IMR-90 (cell line): Measurements from ENCODE around the gene AHSA1. TPM values are rescaled to one million over a fixed set of nuclear protein-coding genes. Genes with fewer than 3 reads are reported as not detected.

Experiments used
- ATAC-seq: fragments of 200-7000 bp; cut with Tn5 transposase; 2 replicates; pipeline ENCODE4 v1.9.1; 2020; ENCODE audit warnings: low read depth, mild to moderate bottlenecking, moderate library complexity
- BruUV-seq: library from RNA; stranded (reverse); fragments of 400-500 nt; replicated peaks from 2 replicates; lab custom pipeline; 2021; lab: Mats Ljungman, UMichigan
- CTCF ChIA-PET: fragments of 300-600 bp; formaldehyde crosslinking; extraction: SDS; loops from one replicate; lab custom pipeline; 2021; ENCODE audit warnings: antibody characterized with exemption; lab: Yijun Ruan, JAX
- POLR2A ChIA-PET: fragments of 300-600 bp; sonication (Branson Sonifier 250); formaldehyde crosslinking; loops from one replicate; lab custom pipeline; 2022; ENCODE audit warnings: antibody characterized with exemption; ENCODE audit not compliant: unreplicated experiment; lab: Charles Lee
- DNase-seq: peaks from one replicate; pipeline ENCODE4 v3.0.0; 2013
- H2AFZ ChIP-seq: replicated peaks from 2 replicates; pipeline ENCODE3; 2013; ENCODE audit warnings: low read length, mild to moderate bottlenecking; ENCODE audit not compliant: poor library complexity
- H2AK5ac ChIP-seq: 2 replicates; pipeline ENCODE4 v1.6.1; 2013; ENCODE audit warnings: low read depth, low read length, inconsistent platforms
- H2AK9ac ChIP-seq: replicated peaks from 2 replicates; pipeline ENCODE3; 2013; ENCODE audit warnings: mild to moderate bottlenecking, low read depth, low read length, moderate library complexity; ENCODE audit not compliant: poor library complexity
- H2BK120ac ChIP-seq: 2 replicates; pipeline ENCODE4 v1.6.1; 2013; ENCODE audit warnings: low read depth, low read length, inconsistent platforms
- H2BK15ac ChIP-seq: 3 replicates; pipeline ENCODE4 v1.6.1; 2013; ENCODE audit warnings: low read depth, low read length, inconsistent platforms
- H2BK20ac ChIP-seq: 2 replicates; pipeline ENCODE4 v1.6.1; 2013; ENCODE audit warnings: low read depth, mild to moderate bottlenecking, inconsistent platforms, low read length, moderate library complexity
- H2BK5ac ChIP-seq: 2 replicates; pipeline ENCODE4 v1.6.1; 2013; ENCODE audit warnings: mild to moderate bottlenecking, low read depth, low read length, inconsistent platforms; ENCODE audit not compliant: poor library complexity, severe bottlenecking
- H3K14ac ChIP-seq: replicated peaks from 2 replicates; pipeline ENCODE4 v1.6.1; 2013; ENCODE audit warnings: low read depth, low read length, inconsistent platforms
- H3K18ac ChIP-seq: 2 replicates; pipeline ENCODE4 v1.6.1; 2013; ENCODE audit warnings: low read depth, low read length, control low read depth
- H3K23ac ChIP-seq: 2 replicates; pipeline ENCODE4 v1.6.1; 2013; ENCODE audit warnings: low read depth, low read length, inconsistent platforms
- H3K27ac ChIP-seq: 2 replicates; pipeline ENCODE4 v1.5.1; 2013; ENCODE audit warnings: mild to moderate bottlenecking, control low read depth, low read length; ENCODE audit not compliant: insufficient read depth
- H3K27me3 ChIP-seq: 2 replicates; pipeline ENCODE4 v1.6.1; 2013; ENCODE audit warnings: low read length; ENCODE audit not compliant: control insufficient read depth, insufficient read depth
- H3K36me3 ChIP-seq: 2 replicates; pipeline ENCODE4 v1.6.1; 2013; ENCODE audit warnings: low read length, mixed read lengths; ENCODE audit not compliant: control insufficient read depth, insufficient read depth
- H3K4ac ChIP-seq: 2 replicates; pipeline ENCODE4 v1.6.1; 2013; ENCODE audit warnings: low read depth, low read length, inconsistent platforms
- H3K4me1 ChIP-seq: 2 replicates; pipeline ENCODE4 v1.6.1; 2013; ENCODE audit warnings: low read length, mixed read lengths; ENCODE audit not compliant: control insufficient read depth, insufficient read depth
- H3K4me2 ChIP-seq: 2 replicates; pipeline ENCODE4 v1.6.1; 2013; ENCODE audit warnings: low read depth, mild to moderate bottlenecking, control low read depth, low read length, moderate library complexity
- H3K4me3 ChIP-seq: 2 replicates; pipeline ENCODE4 v1.5.1; 2013; ENCODE audit warnings: low read depth, mild to moderate bottlenecking, control low read depth, low read length, moderate library complexity; ENCODE audit not compliant: insufficient read depth
- H3K56ac ChIP-seq: 2 replicates; pipeline ENCODE4 v1.6.1; 2013; ENCODE audit warnings: low read length, inconsistent platforms; ENCODE audit not compliant: insufficient read depth; ENCODE audit errors: extremely low read depth
- H3K79me1 ChIP-seq, 2 experiments: 2 replicates each; pipeline ENCODE4 v1.6.1; 2013; ENCODE audit warnings: low read length in 2 of 2, inconsistent platforms in 1 of 2, low read depth in 1 of 2
- H3K9ac ChIP-seq: 2 replicates; pipeline ENCODE4 v1.6.1; 2013; ENCODE audit warnings: low read depth, low read length, control low read depth
- H3K9me1 ChIP-seq: 2 replicates; pipeline ENCODE4 v1.6.1; 2013; ENCODE audit warnings: low read length, inconsistent platforms; ENCODE audit not compliant: insufficient read depth
- H3K9me3 ChIP-seq: 2 replicates; pipeline ENCODE4 v1.6.1; 2013; ENCODE audit warnings: low read length; ENCODE audit not compliant: control insufficient read depth, insufficient read depth
- H4K20me1 ChIP-seq: 2 replicates; pipeline ENCODE4 v1.6.1; 2013; ENCODE audit warnings: low read length, inconsistent platforms; ENCODE audit not compliant: insufficient read depth
- H4K5ac ChIP-seq: 2 replicates; pipeline ENCODE4 v1.6.1; 2013; ENCODE audit warnings: mild to moderate bottlenecking, low read depth, low read length, control low read depth
- H4K8ac ChIP-seq, 2 experiments: 2 replicates each; pipeline ENCODE4 v1.6.1; 2013; ENCODE audit warnings: low read depth in 2 of 2, low read length in 2 of 2, control low read depth in 1 of 2, inconsistent platforms in 1 of 2
- H4K91ac ChIP-seq: 2 replicates; pipeline ENCODE4 v1.6.1; 2013; ENCODE audit warnings: low read depth, low read length, inconsistent platforms; ENCODE audit not compliant: insufficient read depth
- BHLHE40 ChIP-seq: fragments of 150-350 bp; IDR thresholded peaks from 2 replicates; pipeline ENCODE4 v1.6.1; 2016; ENCODE audit warnings: mild to moderate bottlenecking, low read depth, low read length
- CEBPB ChIP-seq: IDR thresholded peaks from 2 replicates; pipeline ENCODE4 v1.6.1; 2012; ENCODE audit warnings: low read depth, low read length, improper control_type of control experiment
- CHD1 ChIP-seq: IDR thresholded peaks from 2 replicates; pipeline ENCODE4 v1.6.1; 2012; ENCODE audit warnings: low read depth, low read length, improper control_type of control experiment
- ELK1 ChIP-seq: fragments of 150-350 bp; IDR thresholded peaks from 2 replicates; pipeline ENCODE4 v1.6.1; 2016; ENCODE audit warnings: low read depth, mild to moderate bottlenecking, low read length, moderate library complexity, borderline replicate concordance
- FOS ChIP-seq: fragments of 150-350 bp; IDR thresholded peaks from 2 replicates; pipeline ENCODE4 v1.6.1; 2016; ENCODE audit warnings: low read depth, low read length
- MAFK ChIP-seq: IDR thresholded peaks from 2 replicates; pipeline ENCODE4 v1.6.1; 2012; ENCODE audit warnings: low read depth, low read length, improper control_type of control experiment
- MAZ ChIP-seq: IDR thresholded peaks from 2 replicates; pipeline ENCODE4 v1.6.1; 2012; ENCODE audit warnings: low read depth, mild to moderate bottlenecking, low read length, improper control_type of control experiment, moderate library complexity, borderline replicate concordance
- MXI1 ChIP-seq: IDR thresholded peaks from 2 replicates; pipeline ENCODE4 v1.6.1; 2012; ENCODE audit warnings: low read depth, mild to moderate bottlenecking, low read length, moderate library complexity, borderline replicate concordance
- NFE2L2 ChIP-seq: fragments of 150-350 bp; IDR thresholded peaks from 2 replicates; pipeline ENCODE4 v1.6.1; 2016; ENCODE audit warnings: low read depth, mild to moderate bottlenecking, low read length
- POLR2A ChIP-seq: IDR thresholded peaks from 2 replicates; pipeline ENCODE4 v1.6.1; 2012; ENCODE audit warnings: mild to moderate bottlenecking, low read depth, low read length
- RAD21 ChIP-seq: IDR thresholded peaks from 2 replicates; pipeline ENCODE4 v1.6.1; 2012; ENCODE audit warnings: low read length, improper control_type of control experiment
- RCOR1 ChIP-seq: IDR thresholded peaks from 2 replicates; pipeline ENCODE4 v1.6.1; 2012; ENCODE audit warnings: mild to moderate bottlenecking, low read length, improper control_type of control experiment; ENCODE audit not compliant: insufficient replicate concordance
- RFX5 ChIP-seq: IDR thresholded peaks from 2 replicates; pipeline ENCODE4 v1.8.0; 2012; ENCODE audit warnings: low read depth, mild to moderate bottlenecking, low read length, moderate library complexity
- SMC3 ChIP-seq: fragments of 150-350 bp; IDR thresholded peaks from 2 replicates; pipeline ENCODE4 v1.6.1; 2016; ENCODE audit warnings: low read depth, mild to moderate bottlenecking, antibody characterized with exemption, low read length, moderate library complexity
- USF2 ChIP-seq: fragments of 150-350 bp; IDR thresholded peaks from 2 replicates; pipeline ENCODE4 v1.6.1; 2017; ENCODE audit warnings: mild to moderate bottlenecking, antibody characterized with exemption, low read length, low read depth
- WGBS, 2 experiments: methylation state at CpG; one replicate each; pipeline versions ENCODE4 v1.1.5 to v1.1.7; 2013; ENCODE audit warnings: missing lambda C conversion rate in 2 of 2; ENCODE audit not compliant: insufficient read length in 1 of 2; ENCODE audit errors: extremely low coverage in 2 of 2; 5-methylcytosine and 5-hydroxymethylcytosine counted together
- dilution Hi-C: fragments of 300-500 bp; cut with HindIII; formaldehyde crosslinking; loops from one replicate; pipeline ENCODE4 v1.14.3; 2018; ENCODE audit warnings: low sequenced_read_pairs; ENCODE audit not compliant: unreplicated experiment
- in situ Hi-C: fragments of 300-500 bp; cut with MboI; formaldehyde crosslinking; loops from 3 replicates; pipeline ENCODE4 v1.14.3; 2019; ENCODE audit warnings: low sequenced_read_pairs, inconsistent platforms, mixed read lengths
- intact Hi-C: fragments of 100-400 bp; cut with micrococcal nuclease; formaldehyde crosslinking; loops from 2 replicates; pipeline ENCODE4 v1.10.0; 2022
- polyA plus RNA-seq, 3 experiments: library from polyadenylated mRNA; depleted of rRNA; stranded (reverse); fragments of >200 nt; gene quantifications; 2 replicates each; pipeline ENCODE4 v1.2.3, GENCODE V29; 2012; ENCODE audit warnings: low replicate concordance in 1 of 3
- total RNA-seq: library from RNA; depleted of rRNA; stranded (reverse); fragments of >200 nt; gene quantifications from 2 replicates; pipeline ENCODE4 v1.2.3, GENCODE V29; 2012
- TF ChIP-seq, protein P1 (sequence below): conservative IDR thresholded peaks from 2 replicates; pipeline ENCODE4 v1.5.1; 2012; ENCODE audit warnings: mild to moderate bottlenecking, low read depth, low read length, improper control_type of control experiment

Gene AHSA1
- total and polyA plus RNA-seq, 2 of the 4 experiments (the other 2 are of a cell fraction): 166 to 252 TPM

GRCh38 chr14:77478796-77479195 lies 20.9 kb downstream of the AHSA1 start:
- no peak for ATAC-seq
- ChIA-PET CTCF (no interaction called here), POLR2A (interaction anchor here (0.6 kb wide), 1 partner anchor 79 kb away, joined by 3 read pairs; no protein-coding TSS in a partner anchor)
- no CpG with 5 or more reads among the region's 1 CpG for WGBS, 2 experiments
- H3K9me3 ChIP-seq: no peaks in the 10 kb centered on the region
- intact Hi-C loops: no loop called here
- no peak overlapping the region for H4K8ac ChIP-seq
- H4K20me1 ChIP-seq: no peaks in the 10 kb centered on the region; the same call in 1 of the 2 replicates
- H2AFZ ChIP-seq: peak overlapping the region; percentile 32
- no peaks in the 10 kb centered on the region for H3K79me1 ChIP-seq
- H3K14ac ChIP-seq: no peak overlapping the region
- no peak overlapping the region for H2BK5ac ChIP-seq
- H3K4me1 ChIP-seq: no peaks in the 10 kb centered on the region
- no peak overlapping the region for H4K91ac ChIP-seq
- no TSS peak for BruUV-seq
- H2BK20ac ChIP-seq: no peak overlapping the region
- H3K56ac ChIP-seq: no peak overlapping the region
- DNase-seq: no peak
- dilution Hi-C loops: no loop called here
- TF ChIP-seq CHD1 (no peak), RFX5 (no peak), USF2 (no peak), RCOR1 (no peak), BHLHE40 (no peak), MAZ (no peak), NFE2L2 (no peak), MAFK (no peak), RAD21 (no peak), MXI1 (no peak), FOS (no peak), CEBPB (no peak), SMC3 (no peak), POLR2A (no peak), ELK1 (no peak)
- TF ChIP-seq, protein P1, sequence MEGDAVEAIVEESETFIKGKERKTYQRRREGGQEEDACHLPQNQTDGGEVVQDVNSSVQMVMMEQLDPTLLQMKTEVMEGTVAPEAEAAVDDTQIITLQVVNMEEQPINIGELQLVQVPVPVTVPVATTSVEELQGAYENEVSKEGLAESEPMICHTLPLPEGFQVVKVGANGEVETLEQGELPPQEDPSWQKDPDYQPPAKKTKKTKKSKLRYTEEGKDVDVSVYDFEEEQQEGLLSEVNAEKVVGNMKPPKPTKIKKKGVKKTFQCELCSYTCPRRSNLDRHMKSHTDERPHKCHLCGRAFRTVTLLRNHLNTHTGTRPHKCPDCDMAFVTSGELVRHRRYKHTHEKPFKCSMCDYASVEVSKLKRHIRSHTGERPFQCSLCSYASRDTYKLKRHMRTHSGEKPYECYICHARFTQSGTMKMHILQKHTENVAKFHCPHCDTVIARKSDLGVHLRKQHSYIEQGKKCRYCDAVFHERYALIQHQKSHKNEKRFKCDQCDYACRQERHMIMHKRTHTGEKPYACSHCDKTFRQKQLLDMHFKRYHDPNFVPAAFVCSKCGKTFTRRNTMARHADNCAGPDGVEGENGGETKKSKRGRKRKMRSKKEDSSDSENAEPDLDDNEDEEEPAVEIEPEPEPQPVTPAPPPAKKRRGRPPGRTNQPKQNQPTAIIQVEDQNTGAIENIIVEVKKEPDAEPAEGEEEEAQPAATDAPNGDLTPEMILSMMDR: no peak
- no peak overlapping the region for H3K4me3 ChIP-seq
- H3K23ac ChIP-seq: no peak overlapping the region
- no peak overlapping the region for H2AK5ac ChIP-seq
- H2AK9ac ChIP-seq: no peak overlapping the region
- H3K27me3 ChIP-seq: peaks cover 13% of the 10 kb centered on the region
- no peak overlapping the region for H2BK120ac ChIP-seq
- no peak overlapping the region for H3K18ac ChIP-seq
- no peak overlapping the region for H2BK15ac ChIP-seq
- no peak overlapping the region for H3K27ac ChIP-seq
- H3K9me1 ChIP-seq: no peaks in the 10 kb centered on the region
- H3K4me2 ChIP-seq: no peak overlapping the region
- H3K36me3 ChIP-seq: no peaks in the 10 kb centered on the region
- no peak overlapping the region for H3K4ac ChIP-seq
- in situ Hi-C loops: no loop called here
- H4K5ac ChIP-seq: no peak overlapping the region
- H3K9ac ChIP-seq: no peak overlapping the region
